GM23338 (cell line): ENCODE results near the gene ZNF385C. TPM values are rescaled to one million over a fixed set of nuclear protein-coding genes. Genes with fewer than 3 reads are reported as not detected.

Experiments used
- ATAC-seq: fragments of 200-7000 bp; cut with Tn5 transposase; 3 replicates; pipeline ENCODE4 v1.9.1; 2020
- DNase-seq: peaks from one replicate; pipeline ENCODE4 v3.0.0-alpha.2; 2015; ENCODE audit warnings: low spot score
- H2AFZ ChIP-seq: fragments of 200-600 bp; sonication (generic); 2 replicates; pipeline ENCODE4 v1.8.0; 2016; ENCODE audit warnings: antibody characterized with exemption, mild to moderate bottlenecking, moderate library complexity
- H3F3A ChIP-seq: fragments of 200-600 bp; sonication (generic); replicated peaks from 2 replicates; pipeline ENCODE4 v1.8.0; 2017; ENCODE audit warnings: antibody characterized with exemption, mixed run types, low read depth
- H3K27ac ChIP-seq: fragments of 200-600 bp; sonication (generic); 2 replicates; pipeline ENCODE4 v1.6.1; 2016; ENCODE audit warnings: low read depth
- H3K27me3 ChIP-seq: fragments of 200-600 bp; sonication (generic); 2 replicates; pipeline ENCODE4 v1.8.0; 2016; ENCODE audit warnings: mild to moderate bottlenecking, mixed run types, moderate library complexity; ENCODE audit not compliant: insufficient read depth
- H3K36me3 ChIP-seq: fragments of 200-600 bp; sonication (generic); 2 replicates; pipeline ENCODE4 v1.8.0; 2016; ENCODE audit warnings: mild to moderate bottlenecking; ENCODE audit not compliant: insufficient read depth
- H3K4me1 ChIP-seq: fragments of 200-600 bp; sonication (generic); 2 replicates; pipeline ENCODE4 v1.8.0; 2016; ENCODE audit warnings: mild to moderate bottlenecking, moderate library complexity; ENCODE audit not compliant: insufficient read depth
- H3K4me2 ChIP-seq: fragments of 200-600 bp; sonication (generic); 2 replicates; pipeline ENCODE4 v1.7.1; 2017; ENCODE audit warnings: mixed run types
- H3K4me3 ChIP-seq: fragments of 200-600 bp; sonication (generic); 2 replicates; pipeline ENCODE4 v1.6.1; 2016; ENCODE audit warnings: mixed run types
- H3K79me2 ChIP-seq: fragments of 200-600 bp; sonication (generic); replicated peaks from 2 replicates; pipeline ENCODE4 v1.8.0; 2017; ENCODE audit warnings: mild to moderate bottlenecking; ENCODE audit not compliant: insufficient read depth
- H3K9me2 ChIP-seq: fragments of 200-600 bp; sonication (generic); 2 replicates; pipeline ENCODE4 v1.8.0; 2017; ENCODE audit not compliant: insufficient read depth
- H4K20me1 ChIP-seq: fragments of 200-600 bp; sonication (generic); replicated peaks from 2 replicates; pipeline ENCODE4 v1.8.0; 2017; ENCODE audit warnings: mild to moderate bottlenecking; ENCODE audit not compliant: insufficient read depth
- H3K27ac Mint-ChIP-seq: 2 replicates; pipeline ENCODE4 v1.8.0; 2020; ENCODE audit warnings: inconsistent platforms, mild to moderate bottlenecking, moderate library complexity, mixed read lengths
- H3K27me3 Mint-ChIP-seq: 3 replicates; pipeline ENCODE4 v1.8.0; 2022; ENCODE audit warnings: low read depth, mild to moderate bottlenecking, moderate library complexity, mixed read lengths, inconsistent platforms; ENCODE audit not compliant: insufficient read depth, poor library complexity
- H3K36me3 Mint-ChIP-seq: 3 replicates; pipeline ENCODE4 v1.8.0; 2021; ENCODE audit warnings: low read depth, mild to moderate bottlenecking, inconsistent platforms, moderate library complexity, mixed read lengths
- H3K4me1 Mint-ChIP-seq: 3 replicates; pipeline ENCODE4 v1.8.0; 2020; ENCODE audit warnings: mild to moderate bottlenecking, inconsistent platforms, mixed read lengths
- H3K4me3 Mint-ChIP-seq: 3 replicates; pipeline ENCODE4 v1.8.0; 2021; ENCODE audit warnings: moderate library complexity, mild to moderate bottlenecking, inconsistent platforms, mixed read lengths
- H3K9me3 Mint-ChIP-seq: 3 replicates; pipeline ENCODE4 v1.8.0; 2020; ENCODE audit warnings: moderate library complexity, mild to moderate bottlenecking, inconsistent platforms, mixed read lengths
- EZH2 ChIP-seq: fragments of 200-600 bp; sonication (generic); IDR thresholded peaks from one replicate; pipeline ENCODE4 v1.8.0; 2017; ENCODE audit warnings: antibody characterized with exemption, mild to moderate bottlenecking, low read depth; ENCODE audit not compliant: unreplicated experiment
- JUNB ChIP-seq: IDR thresholded peaks from one replicate; pipeline ENCODE4 v1.6.1; 2016; ENCODE audit warnings: antibody characterized with exemption; ENCODE audit not compliant: unreplicated experiment
- NANOG ChIP-seq: IDR thresholded peaks from 2 replicates; pipeline ENCODE4 v1.6.1; 2016; ENCODE audit warnings: antibody characterized with exemption, borderline replicate concordance
- POLR2AphosphoS5 ChIP-seq: IDR thresholded peaks from 2 replicates; pipeline ENCODE4 v1.6.1; 2016; ENCODE audit warnings: antibody characterized with exemption, low read depth
- STAT1 ChIP-seq: IDR thresholded peaks from one replicate; pipeline ENCODE4 v1.6.1; 2016; ENCODE audit warnings: antibody characterized with exemption; ENCODE audit not compliant: unreplicated experiment
- ZNF114 ChIP-seq: fragments of 250-450 bp; sonication (Bioruptor Pico); IDR thresholded peaks from 2 replicates; pipeline ENCODE4 v1.5.0; 2020; ENCODE audit warnings: mild to moderate bottlenecking, moderate library complexity
- ZNF331 ChIP-seq: fragments of 250-450 bp; sonication (Bioruptor Pico); IDR thresholded peaks from 2 replicates; pipeline ENCODE4 v1.5.0; 2020; ENCODE audit warnings: low read depth, mild to moderate bottlenecking, moderate library complexity
- polyA plus RNA-seq: library from polyadenylated mRNA; unstranded; fragments of >200 nt; fragmentation: Nextera tagmentation; extraction: Ambion mirVana; gene quantifications from 2 replicates; pipeline ENCODE4 v1.2.1, GENCODE V29; 2016
- total RNA-seq: library from RNA; depleted of rRNA; stranded (reverse); fragments of >200 nt; shearing (Covaris generic); gene quantifications from 2 replicates; pipeline ENCODE4 v1.2.3, GENCODE V29; 2014
- TF ChIP-seq, protein P1 (sequence below): IDR thresholded peaks from 2 replicates; pipeline ENCODE4 v1.6.1; 2016; ENCODE audit warnings: antibody characterized with exemption
- TF ChIP-seq, protein P2 (sequence below), 2 experiments: fragments of 200-600 bp in 1 of 2; sonication (generic) in 1 of 2; conservative IDR thresholded peaks; 2 replicates each; pipeline versions ENCODE4 v1.5.1 to v1.6.1; 2016 to 2017; ENCODE audit warnings: antibody characterized with exemption in 2 of 2, low read depth in 2 of 2, mild to moderate bottlenecking in 2 of 2, moderate library complexity in 1 of 2

The ZNF385C gene
- total and polyA plus RNA-seq, 2 experiments from 2014 or later = 1.9 to 3.1 TPM

DNA sequence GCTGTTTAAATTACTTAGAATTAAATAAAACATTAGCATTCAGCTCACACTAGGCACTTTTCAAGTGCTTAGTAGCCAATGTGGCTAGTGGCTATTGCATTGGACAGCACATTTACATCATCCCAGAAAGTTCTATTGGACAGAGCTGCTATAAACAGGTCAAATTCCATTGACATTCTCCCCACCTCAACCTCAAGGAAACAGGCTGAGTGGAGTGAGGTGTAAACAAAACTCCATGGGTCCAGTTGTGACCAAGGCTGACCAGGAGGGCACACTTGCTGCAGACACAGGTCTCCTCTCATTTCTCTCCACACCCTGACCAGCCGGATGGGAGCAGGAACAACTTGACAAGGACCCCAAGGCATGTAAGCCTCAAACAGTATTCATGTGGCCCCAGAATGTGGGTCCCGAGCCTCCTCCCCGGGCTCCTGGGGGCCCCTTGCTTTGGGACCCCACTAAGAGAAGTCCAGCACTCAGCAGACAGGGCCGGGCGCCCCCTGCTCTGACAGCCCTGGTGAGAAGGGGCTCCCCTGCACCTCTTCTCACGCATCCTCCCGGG, 48.4 kb downstream of the ZNF385C start:
- H3K27ac Mint-ChIP-seq = no peak overlapping the region

DNA sequence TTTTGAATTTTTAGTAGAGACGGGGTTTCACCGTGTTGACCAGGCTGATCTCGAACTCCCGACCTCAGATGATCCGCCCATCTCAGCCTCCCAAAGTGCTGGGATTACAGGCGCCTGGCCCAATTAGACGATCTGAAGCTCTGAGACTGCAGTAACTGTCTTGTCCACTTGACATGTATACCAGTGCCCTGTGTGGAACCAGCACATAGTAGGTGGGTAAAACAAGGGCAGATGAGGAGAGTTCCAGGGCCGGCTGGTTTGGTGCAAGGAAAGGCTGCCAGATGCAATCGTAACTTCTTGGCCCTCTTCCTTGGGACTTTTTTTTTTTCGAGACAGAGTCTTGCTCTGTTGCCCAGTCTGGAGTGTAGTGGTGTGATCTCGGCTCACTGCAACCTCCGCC, 50.9 kb downstream of the ZNF385C start:
- H3K36me3 ChIP-seq = no peaks in the 10 kb centered on the region
- Mint-ChIP-seq H3K4me1 (peaks cover 17% of the 10 kb centered on the region; the same call in 2 of the 3 replicates), H3K27ac (no peak overlapping the region), H3K36me3 (no peaks in the 10 kb centered on the region), H3K4me3 (no peak overlapping the region), H3K27me3 (peaks cover 8% of the 10 kb centered on the region), H3K9me3 (no peaks in the 10 kb centered on the region)
- H2AFZ ChIP-seq = no peak overlapping the region
- H3K4me1 ChIP-seq = peaks cover 13% of the 10 kb centered on the region; the same call in 1 of the 2 replicates
- H3K9me2 ChIP-seq = no peaks in the 10 kb centered on the region
- H3K4me2 ChIP-seq = no peak overlapping the region
- H3K27me3 ChIP-seq = no peaks in the 10 kb centered on the region
- H3F3A ChIP-seq = 0 out of 2 replicates have a peak, but pooled peaks cover 7% of the 10 kb centered on the region
- H4K20me1 ChIP-seq = no peaks in the 10 kb centered on the region
- no peak overlapping the region for H3K4me3 ChIP-seq
- H3K27ac ChIP-seq = no peak overlapping the region
- DNase-seq (no peak), ATAC-seq (no peak)
- no peak for TF ChIP-seq ZNF114
- no peak for TF ChIP-seq EZH2
- TF ChIP-seq STAT1 = no peak
- TF ChIP-seq ZNF331 (CRISPR knock-in tag) = no peak
- TF ChIP-seq, protein P1, sequence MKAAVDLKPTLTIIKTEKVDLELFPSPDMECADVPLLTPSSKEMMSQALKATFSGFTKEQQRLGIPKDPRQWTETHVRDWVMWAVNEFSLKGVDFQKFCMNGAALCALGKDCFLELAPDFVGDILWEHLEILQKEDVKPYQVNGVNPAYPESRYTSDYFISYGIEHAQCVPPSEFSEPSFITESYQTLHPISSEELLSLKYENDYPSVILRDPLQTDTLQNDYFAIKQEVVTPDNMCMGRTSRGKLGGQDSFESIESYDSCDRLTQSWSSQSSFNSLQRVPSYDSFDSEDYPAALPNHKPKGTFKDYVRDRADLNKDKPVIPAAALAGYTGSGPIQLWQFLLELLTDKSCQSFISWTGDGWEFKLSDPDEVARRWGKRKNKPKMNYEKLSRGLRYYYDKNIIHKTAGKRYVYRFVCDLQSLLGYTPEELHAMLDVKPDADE = no peak
- no peak for TF ChIP-seq NANOG
- TF ChIP-seq JUNB = no peak
- no peaks in the 10 kb centered on the region for H3K79me2 ChIP-seq

More for the DNA sequence above, 48.4 kb downstream of the ZNF385C start:
- Mint-ChIP-seq H3K4me3 (peak overlapping the region; percentile 86), H3K9me3 (no peaks in the 10 kb centered on the region), H3K36me3 (no peaks in the 10 kb centered on the region), H3K27me3 (peaks cover 21% of the 10 kb centered on the region), H3K4me1 (peaks cover 40% of the 10 kb centered on the region)
- Histone ChIP-seq H3K4me2 (peak overlapping the region; percentile 87), H3K4me3 (peak overlapping the region; percentile 63), H3K79me2 (no peaks in the 10 kb centered on the region), H3K4me1 (peaks cover 28% of the 10 kb centered on the region), H4K20me1 (no peaks in the 10 kb centered on the region), H3K27ac (no peak overlapping the region), H3K36me3 (no peaks in the 10 kb centered on the region), H3F3A (0 out of 2 replicates have a peak, but pooled peaks cover 7% of the 10 kb centered on the region), H3K9me2 (no peaks in the 10 kb centered on the region), H3K27me3 (no peaks in the 10 kb centered on the region), H2AFZ (peak overlapping the region; percentile 98)
- DNase-seq = no peak
- no peak for TF ChIP-seq JUNB
- no peak for TF ChIP-seq POLR2AphosphoS5
- TF ChIP-seq, protein P2, sequence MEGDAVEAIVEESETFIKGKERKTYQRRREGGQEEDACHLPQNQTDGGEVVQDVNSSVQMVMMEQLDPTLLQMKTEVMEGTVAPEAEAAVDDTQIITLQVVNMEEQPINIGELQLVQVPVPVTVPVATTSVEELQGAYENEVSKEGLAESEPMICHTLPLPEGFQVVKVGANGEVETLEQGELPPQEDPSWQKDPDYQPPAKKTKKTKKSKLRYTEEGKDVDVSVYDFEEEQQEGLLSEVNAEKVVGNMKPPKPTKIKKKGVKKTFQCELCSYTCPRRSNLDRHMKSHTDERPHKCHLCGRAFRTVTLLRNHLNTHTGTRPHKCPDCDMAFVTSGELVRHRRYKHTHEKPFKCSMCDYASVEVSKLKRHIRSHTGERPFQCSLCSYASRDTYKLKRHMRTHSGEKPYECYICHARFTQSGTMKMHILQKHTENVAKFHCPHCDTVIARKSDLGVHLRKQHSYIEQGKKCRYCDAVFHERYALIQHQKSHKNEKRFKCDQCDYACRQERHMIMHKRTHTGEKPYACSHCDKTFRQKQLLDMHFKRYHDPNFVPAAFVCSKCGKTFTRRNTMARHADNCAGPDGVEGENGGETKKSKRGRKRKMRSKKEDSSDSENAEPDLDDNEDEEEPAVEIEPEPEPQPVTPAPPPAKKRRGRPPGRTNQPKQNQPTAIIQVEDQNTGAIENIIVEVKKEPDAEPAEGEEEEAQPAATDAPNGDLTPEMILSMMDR (conservative IDR thresholded peaks at IDR 0.05; ENCODE audit: low read depth in 2 of 2) = peak in 1 of 2 experiments; percentile 22; a peak in 1 of 4 replicates
- TF ChIP-seq ZNF331 (CRISPR knock-in tag) = no peak
- TF ChIP-seq ZNF114 = no peak
- peak; percentile 10; the same call in 1 of the 3 replicates for ATAC-seq
